ENCODE measurements around the gene DTX1.

DTX1 gene

GRCh38 chr12:113071135-113072112, 14.9 kb downstream of the DTX1 start:
- no peak for DNase-seq

GRCh38 chr12:113072136-113072535, 15.6 kb downstream of the DTX1 start:
- DNase-seq: no peak

GRCh38 chr12:113073586-113073985, 17.1 kb downstream of the DTX1 start:
- no peak for DNase-seq

GRCh38 chr12:113075137-113075683, 18.7 kb downstream of the DTX1 start:
- DNase-seq: no peak

GRCh38 chr12:113077057-113077858, 20.7 kb downstream of the DTX1 start:
- no peak for DNase-seq

GRCh38 chr12:113077859-113078255, 21.3 kb downstream of the DTX1 start:
- DNase-seq: no peak

GRCh38 chr12:113081873-113082272, 25.3 kb downstream of the DTX1 start:
- DNase-seq: no peak

GRCh38 chr12:113082486-113083148, 26.1 kb downstream of the DTX1 start:
- no peak for DNase-seq

GRCh38 chr12:113083863-113084435, 27.4 kb downstream of the DTX1 start:
- DNase-seq: no peak

- peak; percentile 16 for DNase-seq
Observed at GRCh38 chr12:113086249-113087164, 30.0 kb downstream of the DTX1 start.

GRCh38 chr12:113087193-113087592, 30.7 kb downstream of the DTX1 start:
- DNase-seq: no peak

GRCh38 chr12:113088037-113088436, 31.5 kb downstream of the DTX1 start:
- DNase-seq: no peak

GRCh38 chr12:113088971-113089756, 32.6 kb downstream of the DTX1 start:
- DNase-seq: peak; percentile 27

- DNase-seq: no peak
Observed at GRCh38 chr12:113089839-113090238, 33.3 kb downstream of the DTX1 start.

GRCh38 chr12:113090740-113091139, 34.2 kb downstream of the DTX1 start:
- DNase-seq: no peak

- no peak for DNase-seq
Observed at GRCh38 chr12:113091506-113091905, 35.0 kb downstream of the DTX1 start.

GRCh38 chr12:113092607-113093408, 36.3 kb downstream of the DTX1 start:
- no peak for DNase-seq

GRCh38 chr12:113093409-113094101, 37.0 kb downstream of the DTX1 start:
- no peak for DNase-seq

- DNase-seq: no peak
Observed at GRCh38 chr12:113094738-113095137, 38.2 kb downstream of the DTX1 start.
